Measurements from ENCODE around the gene NFKBIE.

NFKBIE gene

GRCh38 chr6:44297063-44298038 lies 32.0 kb upstream of the NFKBIE start:
- DNase-seq (ENCODE audit: low read depth in 2 of 2): peak in 1 of 2 donors; percentile 29

- no peak for DNase-seq (ENCODE audit: low read depth in 2 of 2)
These were observed 29.8 kb upstream of the NFKBIE start for GRCh38 chr6:44294832-44295791.

DNA sequence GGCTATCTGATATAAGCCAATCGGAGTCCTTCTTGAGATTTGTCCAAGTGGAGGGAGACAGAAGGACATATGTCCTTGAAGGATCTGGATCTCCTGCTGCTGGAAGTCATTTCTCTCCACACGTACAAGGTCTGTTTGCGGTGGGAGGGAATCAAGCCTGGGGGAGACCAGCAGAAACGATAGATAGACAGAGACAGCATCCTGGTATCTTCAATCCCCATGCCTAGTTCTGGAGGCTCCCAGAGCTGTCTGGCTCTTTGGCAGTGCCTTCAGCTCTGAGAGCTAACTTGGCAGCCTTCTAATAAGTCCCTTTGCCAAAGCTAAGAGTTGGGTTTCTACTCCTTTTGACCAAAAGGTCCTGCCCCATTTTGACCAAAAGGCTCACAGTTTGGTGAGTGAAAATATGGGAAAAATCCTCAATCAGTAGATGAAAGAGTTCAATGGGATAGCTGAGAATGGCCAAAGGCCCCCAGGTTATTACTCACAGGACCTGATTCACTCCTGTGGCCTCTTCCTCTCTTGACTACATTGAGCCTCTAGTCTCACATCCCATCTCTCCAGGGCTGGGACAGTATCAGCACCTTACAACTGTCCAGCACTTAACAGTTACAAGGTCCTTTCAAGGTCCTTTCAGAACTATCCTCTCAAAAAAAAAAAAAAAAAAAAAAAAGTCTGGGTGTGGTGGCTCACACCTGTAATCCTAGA lies 27.5 kb upstream of the NFKBIE start:
- DNase-seq (ENCODE audit: low read depth in 2 of 2): no peak

DNA sequence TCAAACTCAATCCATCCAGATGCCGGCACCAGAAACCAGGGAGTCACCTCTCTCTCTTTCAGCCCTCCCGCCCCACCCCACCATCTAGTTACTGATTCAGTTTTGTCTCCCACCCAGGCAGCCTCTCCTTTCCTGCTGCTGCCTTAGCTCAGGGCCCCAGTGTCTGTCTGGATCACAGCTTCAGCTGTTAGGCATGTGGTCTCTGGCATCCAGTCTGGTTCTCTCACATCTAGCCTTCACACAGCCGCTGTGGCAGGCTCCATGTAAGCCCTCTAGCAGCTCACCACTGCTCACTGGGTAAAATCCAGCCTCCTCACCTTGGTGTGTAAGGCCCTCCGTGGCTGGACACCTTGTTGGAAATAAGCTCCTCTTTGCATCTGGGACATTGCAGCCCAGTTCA lies 26.5 kb upstream of the NFKBIE start:
- no peak for DNase-seq (ENCODE audit: low read depth in 2 of 2)

- DNase-seq (ENCODE audit: low read depth in 2 of 2): no peak
These were observed 24.4 kb upstream of the NFKBIE start for GRCh38 chr6:44289726-44290260.

DNA sequence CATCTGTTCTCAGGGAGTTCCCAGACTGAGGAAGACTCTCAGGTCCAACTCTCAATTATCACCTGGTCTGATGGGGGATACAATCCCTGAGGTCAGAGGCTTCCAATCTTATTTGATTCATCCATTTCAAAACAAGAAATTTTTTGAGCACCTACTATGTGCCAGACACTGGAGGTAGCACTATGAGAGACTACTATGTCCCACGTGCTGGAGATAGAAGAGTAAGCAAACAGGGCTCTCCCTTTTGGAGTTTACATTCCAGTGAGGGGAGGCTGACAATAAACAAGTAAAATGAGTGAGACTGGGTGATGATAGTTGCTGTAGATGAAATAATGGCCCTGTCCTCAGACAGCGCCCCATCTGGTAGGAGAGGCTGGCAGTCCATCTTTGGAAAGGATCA lies 21.4 kb upstream of the NFKBIE start:
- DNase-seq (ENCODE audit: low read depth in 2 of 2): no peak

- DNase-seq (ENCODE audit: low read depth in 2 of 2): no peak
These were observed 20.9 kb upstream of the NFKBIE start for GRCh38 chr6:44286285-44286565.

- no peak for DNase-seq (ENCODE audit: low read depth in 2 of 2)
These were observed 20.4 kb upstream of the NFKBIE start for GRCh38 chr6:44285552-44286284.

GRCh38 chr6:44284867-44285266 lies 19.5 kb upstream of the NFKBIE start:
- no peak for DNase-seq (ENCODE audit: low read depth in 2 of 2)

DNA sequence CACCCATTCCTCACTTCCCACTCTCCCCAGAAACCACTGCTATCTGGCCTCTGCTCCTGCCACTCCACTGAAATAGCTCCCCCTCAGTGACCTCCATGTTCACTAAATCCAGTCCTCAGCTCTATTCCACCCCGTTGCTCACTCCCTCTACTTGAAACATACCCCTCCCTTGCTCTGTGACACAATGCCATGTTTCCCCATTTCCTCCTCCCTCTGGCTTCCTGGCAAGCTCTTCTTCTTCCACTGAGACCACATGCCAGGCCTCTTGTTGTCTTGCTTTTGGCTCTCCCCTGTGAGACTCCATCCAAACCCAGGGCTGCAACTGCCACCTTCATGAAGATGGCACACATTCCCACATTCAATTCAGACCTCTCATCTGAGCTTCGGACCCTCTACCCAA lies 18.8 kb upstream of the NFKBIE start:
- DNase-seq (ENCODE audit: low read depth in 2 of 2): no peak

GRCh38 chr6:44278774-44279697 lies 13.7 kb upstream of the NFKBIE start:
- no peak for DNase-seq (ENCODE audit: low read depth in 2 of 2)

- no peak for DNase-seq (ENCODE audit: low read depth in 2 of 2)
These were observed 13.0 kb upstream of the NFKBIE start for GRCh38 chr6:44278315-44278714.

- no peak for DNase-seq (ENCODE audit: low read depth in 2 of 2)
These were observed 12.4 kb upstream of the NFKBIE start for GRCh38 chr6:44277763-44278162.

DNA sequence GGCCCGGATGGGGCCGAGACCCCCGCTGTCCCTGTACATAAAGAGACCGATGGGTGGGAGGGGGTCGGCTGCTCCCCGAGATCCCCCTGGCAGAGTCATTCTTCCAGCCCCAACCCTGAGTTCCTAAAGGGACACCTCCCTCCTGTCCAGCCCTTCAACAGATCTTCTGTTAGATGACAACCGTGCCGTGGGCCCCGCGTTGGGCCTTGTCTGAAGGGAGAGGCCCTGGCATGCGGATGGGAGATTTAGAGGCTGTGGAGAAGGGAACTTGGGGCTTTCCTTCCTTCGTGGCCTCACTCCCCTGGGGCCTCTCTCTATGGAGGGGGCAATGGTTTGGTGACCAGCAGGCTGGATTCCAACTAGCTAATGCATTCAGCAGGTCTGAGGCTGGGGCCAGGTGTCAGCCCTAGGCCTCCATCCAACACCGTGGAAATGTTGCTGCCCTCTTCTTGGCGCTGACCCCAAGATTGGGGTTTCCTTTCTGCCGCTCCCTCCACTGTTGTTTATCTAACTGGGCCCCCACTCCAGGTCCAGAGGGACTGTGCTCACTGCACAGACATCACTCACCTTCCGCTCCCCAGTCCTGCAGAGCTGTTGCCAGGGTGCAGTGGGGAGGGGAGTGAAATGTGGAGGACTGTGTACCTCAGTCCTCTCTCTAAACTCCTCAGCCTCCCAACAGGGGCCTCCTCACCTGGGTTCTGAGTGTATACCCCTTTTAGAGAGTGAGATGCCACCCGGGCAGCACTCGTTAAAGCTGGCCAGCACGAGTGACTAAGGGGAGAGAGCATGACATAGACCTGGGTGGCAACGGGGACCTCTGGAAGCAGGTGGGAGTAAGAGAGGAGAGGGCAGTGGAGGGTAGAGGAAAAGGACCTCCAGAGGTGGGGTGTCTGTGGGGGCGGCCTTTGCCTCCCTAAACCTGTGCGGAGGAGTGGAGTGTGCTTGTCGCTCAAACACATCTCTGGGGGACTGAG lies 11.6 kb upstream of the NFKBIE start:
- no peak for DNase-seq (ENCODE audit: low read depth in 2 of 2)

DNA sequence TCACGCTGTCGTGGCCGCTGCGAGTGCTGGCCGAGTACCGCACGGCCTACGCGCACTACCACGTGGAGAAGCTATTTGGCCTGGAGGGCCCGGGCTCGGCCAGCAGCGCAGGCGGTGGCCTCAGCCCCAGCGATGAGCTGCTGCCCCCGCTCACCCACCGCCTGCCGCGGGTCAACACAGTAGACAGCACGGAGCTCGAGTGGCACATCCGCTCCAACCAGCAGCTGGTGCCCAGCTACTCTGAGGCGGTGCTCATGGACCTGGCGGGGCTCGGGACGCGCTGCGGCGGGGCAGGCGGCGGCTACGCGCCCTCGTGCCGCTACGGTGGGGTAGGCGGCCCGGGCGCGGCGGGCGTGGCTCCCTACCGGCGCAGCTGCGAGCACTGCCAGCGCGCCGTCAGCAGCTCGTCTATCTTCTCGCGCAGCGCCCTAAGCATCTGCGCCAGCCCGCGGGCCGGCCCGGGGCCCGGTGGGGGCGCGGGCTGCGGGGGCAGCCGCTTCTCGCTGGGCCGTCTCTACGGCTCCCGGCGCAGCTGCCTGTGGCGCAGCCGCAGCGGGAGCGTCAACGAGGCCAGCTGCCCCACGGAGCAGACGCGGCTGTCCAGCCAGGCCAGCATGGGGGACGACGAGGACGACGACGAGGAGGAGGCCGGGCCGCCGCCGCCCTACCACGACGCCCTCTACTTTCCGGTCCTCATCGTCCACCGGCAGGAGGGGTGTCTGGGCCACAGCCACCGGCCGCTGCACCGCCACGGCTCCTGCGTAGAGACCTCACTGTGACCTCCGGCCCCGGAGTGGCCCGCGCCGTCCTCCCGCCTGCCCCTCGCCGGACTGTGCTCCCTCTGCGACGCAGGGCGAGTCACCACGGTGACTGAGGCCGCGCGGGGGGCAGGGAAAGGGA lies 10.6 kb upstream of the NFKBIE start:
- no peak for DNase-seq (ENCODE audit: low read depth in 2 of 2)

DNA sequence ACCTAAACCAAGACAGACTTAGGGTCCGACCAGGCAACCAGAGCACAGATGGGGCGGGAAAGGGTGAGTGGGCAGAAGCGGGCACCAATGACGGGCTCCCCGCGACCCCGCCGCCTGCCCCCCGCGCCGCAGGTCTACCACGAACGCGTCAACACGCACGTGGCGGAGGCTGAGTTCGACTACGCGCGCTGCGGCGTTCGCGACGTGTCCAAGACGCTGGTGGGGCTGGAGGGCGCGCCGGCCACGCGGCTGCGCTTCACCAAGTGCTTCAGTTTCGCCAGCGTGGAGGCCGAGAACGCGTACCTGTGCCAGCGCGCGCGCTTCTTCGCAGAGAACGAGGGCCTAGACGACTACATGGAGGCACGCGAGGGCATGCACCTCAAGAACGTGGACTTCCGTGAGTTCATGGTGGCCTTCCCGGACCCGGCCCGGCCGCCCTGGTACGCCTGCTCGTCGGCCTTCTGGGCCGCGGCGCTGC lies 10.0 kb upstream of the NFKBIE start:
- DNase-seq (ENCODE audit: low read depth in 2 of 2): no peak

GRCh38 chr6:44273617-44274016 lies 8.3 kb upstream of the NFKBIE start:
- DNase-seq (ENCODE audit: low read depth in 2 of 2): no peak
